Measurements from ENCODE around the gene CHPT1.

DNA sequence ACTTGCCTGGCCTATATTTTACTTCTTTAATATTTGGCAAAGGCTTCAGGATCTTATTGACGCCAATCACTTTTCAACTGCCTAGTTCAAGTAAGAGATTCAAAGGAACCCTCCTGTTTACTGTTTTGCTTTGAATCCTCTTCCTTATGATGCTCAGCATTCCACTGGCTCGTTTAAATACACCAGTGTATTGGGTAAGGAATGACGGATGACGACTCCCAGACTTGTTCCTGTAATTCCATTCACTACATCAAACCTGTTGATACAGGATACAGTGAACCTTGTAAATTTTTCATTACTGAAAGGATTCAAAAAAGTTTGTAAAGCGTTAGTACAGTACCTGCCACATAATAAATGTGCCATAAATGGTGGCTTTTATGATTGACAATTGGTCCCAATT is 43.5 kb downstream of the CHPT1 start:
- TF ChIP-seq, protein P1, sequence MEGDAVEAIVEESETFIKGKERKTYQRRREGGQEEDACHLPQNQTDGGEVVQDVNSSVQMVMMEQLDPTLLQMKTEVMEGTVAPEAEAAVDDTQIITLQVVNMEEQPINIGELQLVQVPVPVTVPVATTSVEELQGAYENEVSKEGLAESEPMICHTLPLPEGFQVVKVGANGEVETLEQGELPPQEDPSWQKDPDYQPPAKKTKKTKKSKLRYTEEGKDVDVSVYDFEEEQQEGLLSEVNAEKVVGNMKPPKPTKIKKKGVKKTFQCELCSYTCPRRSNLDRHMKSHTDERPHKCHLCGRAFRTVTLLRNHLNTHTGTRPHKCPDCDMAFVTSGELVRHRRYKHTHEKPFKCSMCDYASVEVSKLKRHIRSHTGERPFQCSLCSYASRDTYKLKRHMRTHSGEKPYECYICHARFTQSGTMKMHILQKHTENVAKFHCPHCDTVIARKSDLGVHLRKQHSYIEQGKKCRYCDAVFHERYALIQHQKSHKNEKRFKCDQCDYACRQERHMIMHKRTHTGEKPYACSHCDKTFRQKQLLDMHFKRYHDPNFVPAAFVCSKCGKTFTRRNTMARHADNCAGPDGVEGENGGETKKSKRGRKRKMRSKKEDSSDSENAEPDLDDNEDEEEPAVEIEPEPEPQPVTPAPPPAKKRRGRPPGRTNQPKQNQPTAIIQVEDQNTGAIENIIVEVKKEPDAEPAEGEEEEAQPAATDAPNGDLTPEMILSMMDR (IDR thresholded peaks at IDR 0.05), result no peak
- no peak for TF ChIP-seq POLR2A (IDR thresholded peaks at IDR 0.05)
